Left ventricle myocardium inferior (tissue), 1 donor: Measurements from ENCODE around the gene SLC39A7. TPM values are rescaled to one million over a fixed set of nuclear protein-coding genes. Genes with fewer than 3 reads are reported as not detected.

Experiments used
- DNase-seq: peaks from one replicate; pipeline ENCODE4 v3.0.0-alpha.2; 2020
- H3K27ac ChIP-seq: fragments of 200-600 bp; replicated peaks from 2 replicates; pipeline ENCODE4 v1.8.0; 2021
- H3K27me3 ChIP-seq: fragments of 200-600 bp; 2 replicates; pipeline ENCODE4 v1.8.0; 2021; ENCODE audit warnings: low read depth
- H3K36me3 ChIP-seq: fragments of 200-600 bp; 2 replicates; pipeline ENCODE4 v1.8.0; 2021
- H3K4me1 ChIP-seq: fragments of 200-600 bp; 2 replicates; pipeline ENCODE4 v1.8.0; 2021
- H3K4me3 ChIP-seq: fragments of 200-600 bp; 2 replicates; pipeline ENCODE4 v1.8.0; 2021; ENCODE audit warnings: mild to moderate bottlenecking, moderate library complexity
- H3K9me3 ChIP-seq: fragments of 200-600 bp; replicated peaks from 2 replicates; pipeline ENCODE4 v1.8.0; 2021
- intact Hi-C: fragments of 100-400 bp; cut with micrococcal nuclease; formaldehyde crosslinking; loops from one replicate; pipeline ENCODE4 v1.11.0; 2022
- total RNA-seq: library from RNA; stranded (reverse); fragmentation: NEBNext Ultra II Directional; extraction: Animal tissue kit (Norgen Biotek cat#: 25700); gene quantifications from one replicate; pipeline ENCODE4 v1.2.1, GENCODE V29; 2021
- TF ChIP-seq, protein P1 (sequence below): fragments of 200-600 bp; IDR thresholded peaks from 2 replicates; pipeline ENCODE4 v1.8.0; 2021; ENCODE audit warnings: antibody characterized with exemption, mild to moderate bottlenecking, borderline replicate concordance
- donor health status: DM: no; HTN: yes; CAD: no; lungs with severe emphysema.

SLC39A7 gene
- total RNA-seq, 1 donor from 2014 or later, result 50.5 TPM

DNA sequence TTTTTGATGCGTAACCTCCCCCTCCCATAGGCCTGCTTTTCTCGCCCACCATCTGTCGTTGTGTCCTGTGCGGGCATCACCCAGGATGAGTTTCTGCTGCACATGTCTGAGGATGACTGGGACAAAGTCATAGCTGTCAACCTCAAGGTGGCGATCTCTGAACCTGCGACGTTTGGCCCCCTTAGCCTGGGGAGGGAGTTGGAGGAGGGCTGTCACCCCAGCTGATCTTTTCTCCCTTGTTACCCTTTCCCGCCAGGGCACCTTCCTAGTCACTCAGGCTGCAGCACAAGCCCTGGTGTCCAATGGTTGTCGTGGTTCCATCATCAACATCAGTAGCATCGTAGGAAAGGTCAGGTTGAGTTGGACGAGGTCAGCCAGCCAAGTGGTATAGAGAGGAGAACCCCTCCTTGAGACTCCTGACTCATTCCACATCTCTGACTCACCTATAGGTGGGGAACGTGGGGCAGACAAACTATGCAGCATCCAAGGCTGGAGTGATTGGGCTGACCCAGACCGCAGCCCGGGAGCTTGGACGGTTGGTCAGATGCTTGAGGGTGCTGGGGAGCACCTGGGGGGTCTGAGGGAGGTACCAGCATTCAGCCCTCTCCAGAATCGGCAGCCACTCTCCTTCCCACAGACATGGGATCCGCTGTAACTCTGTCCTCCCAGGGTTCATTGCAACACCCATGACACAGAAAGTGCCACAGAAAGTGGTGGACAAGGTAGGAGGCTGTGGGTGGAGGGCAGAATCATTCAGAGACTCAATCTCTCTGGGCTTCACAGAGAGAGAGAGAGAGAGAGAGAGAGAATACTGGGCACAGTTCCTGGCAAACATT lies 4.7 kb downstream of the SLC39A7 start:
- intact Hi-C loops, result no loop called here
- Histone ChIP-seq H3K36me3 (peaks cover 35% of the 10 kb centered on the region), H3K9me3 (no peaks in the 10 kb centered on the region), H3K4me3 (peak overlapping the region; percentile 73), H3K4me1 (peaks cover 71% of the 10 kb centered on the region), H3K27me3 (no peaks in the 10 kb centered on the region), H3K27ac (peak overlapping the region; percentile 81)
- no peak for DNase-seq
- TF ChIP-seq, protein P1, sequence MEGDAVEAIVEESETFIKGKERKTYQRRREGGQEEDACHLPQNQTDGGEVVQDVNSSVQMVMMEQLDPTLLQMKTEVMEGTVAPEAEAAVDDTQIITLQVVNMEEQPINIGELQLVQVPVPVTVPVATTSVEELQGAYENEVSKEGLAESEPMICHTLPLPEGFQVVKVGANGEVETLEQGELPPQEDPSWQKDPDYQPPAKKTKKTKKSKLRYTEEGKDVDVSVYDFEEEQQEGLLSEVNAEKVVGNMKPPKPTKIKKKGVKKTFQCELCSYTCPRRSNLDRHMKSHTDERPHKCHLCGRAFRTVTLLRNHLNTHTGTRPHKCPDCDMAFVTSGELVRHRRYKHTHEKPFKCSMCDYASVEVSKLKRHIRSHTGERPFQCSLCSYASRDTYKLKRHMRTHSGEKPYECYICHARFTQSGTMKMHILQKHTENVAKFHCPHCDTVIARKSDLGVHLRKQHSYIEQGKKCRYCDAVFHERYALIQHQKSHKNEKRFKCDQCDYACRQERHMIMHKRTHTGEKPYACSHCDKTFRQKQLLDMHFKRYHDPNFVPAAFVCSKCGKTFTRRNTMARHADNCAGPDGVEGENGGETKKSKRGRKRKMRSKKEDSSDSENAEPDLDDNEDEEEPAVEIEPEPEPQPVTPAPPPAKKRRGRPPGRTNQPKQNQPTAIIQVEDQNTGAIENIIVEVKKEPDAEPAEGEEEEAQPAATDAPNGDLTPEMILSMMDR, result no peak

DNA sequence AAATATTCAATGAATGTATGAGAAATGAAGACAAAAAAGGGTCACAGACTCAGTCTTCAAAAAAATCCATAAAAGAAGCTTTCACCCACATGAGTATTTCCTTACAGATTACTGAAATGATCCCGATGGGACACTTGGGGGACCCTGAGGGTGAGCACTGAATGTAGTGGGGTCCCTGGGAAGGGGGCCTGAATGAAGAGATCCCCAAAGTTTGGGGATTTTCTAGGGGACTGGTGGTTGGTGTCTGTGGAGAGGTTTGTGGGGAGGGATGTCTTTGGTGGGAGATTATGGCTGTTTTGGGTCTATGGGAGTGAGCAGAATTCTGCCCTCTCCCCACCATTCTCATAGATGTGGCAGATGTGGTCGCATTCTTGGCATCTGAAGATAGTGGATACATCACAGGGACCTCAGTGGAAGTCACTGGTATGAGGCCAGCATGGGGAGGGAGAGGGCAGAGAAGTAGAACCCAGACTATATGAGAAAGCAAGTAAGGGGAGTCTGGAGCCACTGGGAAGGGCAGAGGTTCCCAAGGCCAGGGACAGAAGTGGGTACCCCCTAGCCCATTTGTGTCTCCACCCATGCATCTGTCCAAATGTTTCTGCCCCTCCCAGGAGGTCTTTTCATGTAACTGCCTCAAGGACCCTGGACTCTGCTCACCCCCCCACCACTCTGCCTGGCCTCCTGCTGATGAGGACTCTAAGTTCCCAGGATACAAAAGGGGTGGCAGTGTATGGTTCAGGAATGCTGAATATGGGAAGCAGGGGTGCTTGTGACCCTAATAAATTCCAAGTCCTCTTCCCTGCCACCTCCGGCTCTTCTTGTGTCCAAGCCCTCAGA lies 5.6 kb downstream of the SLC39A7 start:
- no peak for DNase-seq
- intact Hi-C loops, result no loop called here

DNA sequence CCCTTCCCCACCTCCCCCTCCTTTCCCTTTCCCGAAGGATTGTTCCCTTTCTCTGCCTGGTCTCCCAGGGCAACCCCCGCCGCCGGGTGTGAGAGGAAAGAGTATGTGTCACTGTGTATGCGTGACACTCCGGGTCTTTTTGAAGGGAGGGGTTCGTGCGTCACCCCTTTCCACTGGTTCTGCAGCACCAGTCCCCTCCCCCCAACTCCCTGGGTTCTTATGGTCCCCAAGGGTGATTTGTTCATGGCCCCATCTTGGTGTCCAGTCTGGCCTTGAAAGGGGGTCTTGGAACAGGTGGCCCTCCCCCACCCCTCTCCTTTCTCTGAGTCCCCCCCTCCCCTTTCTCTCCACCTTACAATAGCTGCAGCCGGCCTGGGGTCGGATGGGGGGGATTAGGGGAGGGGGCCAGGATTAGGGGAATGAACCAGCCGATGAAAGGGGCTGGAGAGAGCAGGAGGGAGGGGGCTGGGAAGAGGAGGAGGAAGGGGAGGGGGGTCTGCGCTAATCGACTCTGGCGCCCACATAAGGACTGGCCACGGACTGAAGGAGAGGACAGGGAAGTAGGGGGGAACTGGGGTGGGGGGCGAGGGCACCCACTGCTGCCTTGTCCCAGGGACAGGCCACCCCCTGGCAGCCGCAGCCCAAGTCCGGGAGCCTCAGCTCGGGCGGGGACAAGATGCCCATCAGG lies 6.3 kb downstream of the SLC39A7 start:
- intact Hi-C loops, result no loop called here
- Histone ChIP-seq H3K4me3 (peak overlapping the region; percentile 83), H3K27me3 (no peaks in the 10 kb centered on the region), H3K9me3 (no peaks in the 10 kb centered on the region), H3K36me3 (peaks cover 43% of the 10 kb centered on the region), H3K4me1 (peaks cover 58% of the 10 kb centered on the region), H3K27ac (peak overlapping the region; percentile 94)
- TF ChIP-seq, protein P1, result no peak
- DNase-seq, result no peak

More for the DNA sequence above, 5.6 kb downstream of the SLC39A7 start:
- Histone ChIP-seq H3K4me3 (no peak overlapping the region), H3K27me3 (no peaks in the 10 kb centered on the region), H3K4me1 (peaks cover 66% of the 10 kb centered on the region), H3K27ac (no peak overlapping the region), H3K9me3 (no peaks in the 10 kb centered on the region), H3K36me3 (peaks cover 42% of the 10 kb centered on the region)
- TF ChIP-seq, protein P1, result no peak

DNA sequence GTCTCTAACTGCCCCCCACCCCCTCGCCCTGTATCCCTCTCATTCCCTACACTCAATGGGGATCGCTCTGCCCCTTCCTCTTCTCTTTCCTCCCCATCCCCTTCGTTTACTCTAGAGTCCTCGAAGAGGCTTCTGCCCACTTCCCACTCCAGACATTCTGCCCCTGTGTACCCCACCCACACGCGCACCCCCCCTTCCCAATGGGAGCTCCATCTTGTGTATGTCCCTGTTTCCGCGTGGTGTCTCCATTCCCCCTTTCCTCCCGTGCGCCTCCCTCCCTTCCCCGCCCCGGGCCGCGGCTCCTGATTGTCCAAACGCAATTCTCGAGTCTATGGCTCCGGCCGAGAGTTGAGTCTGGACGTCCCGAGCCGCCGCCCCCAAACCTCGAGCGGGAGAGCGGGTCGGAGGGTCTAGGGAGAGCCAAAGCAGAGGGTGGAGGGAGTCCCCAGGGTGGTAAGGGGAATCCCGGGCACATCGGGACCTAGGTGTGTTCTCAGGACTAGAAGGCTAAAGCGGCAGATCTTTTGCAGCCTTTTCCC lies 7.0 kb downstream of the SLC39A7 start:
- TF ChIP-seq, protein P1, result no peak
- H3K27ac ChIP-seq, result peak overlapping the region; percentile 94
- no peaks in the 10 kb centered on the region for H3K27me3 ChIP-seq
- intact Hi-C loops, result no loop called here
- H3K4me3 ChIP-seq, result peak overlapping the region; percentile 83
- H3K36me3 ChIP-seq, result peaks cover 38% of the 10 kb centered on the region
- H3K9me3 ChIP-seq, result no peaks in the 10 kb centered on the region
- DNase-seq, result peak; percentile 45
- peaks cover 56% of the 10 kb centered on the region for H3K4me1 ChIP-seq
